NCI-H187 (cell line): ENCODE results near the gene SP6.

ENCODE experiments used
- DNase-seq, 2 experiments: peaks; one replicate each; lab custom pipeline; 2025; lab: John Stamatoyannopoulos, UW

Gene SP6

GRCh38 chr17:47879776-47880454 lies 29.0 kb upstream of the SP6 start:
- DNase-seq: no peak

GRCh38 chr17:47879028-47879585 lies 28.1 kb upstream of the SP6 start:
- DNase-seq: no peak

DNA sequence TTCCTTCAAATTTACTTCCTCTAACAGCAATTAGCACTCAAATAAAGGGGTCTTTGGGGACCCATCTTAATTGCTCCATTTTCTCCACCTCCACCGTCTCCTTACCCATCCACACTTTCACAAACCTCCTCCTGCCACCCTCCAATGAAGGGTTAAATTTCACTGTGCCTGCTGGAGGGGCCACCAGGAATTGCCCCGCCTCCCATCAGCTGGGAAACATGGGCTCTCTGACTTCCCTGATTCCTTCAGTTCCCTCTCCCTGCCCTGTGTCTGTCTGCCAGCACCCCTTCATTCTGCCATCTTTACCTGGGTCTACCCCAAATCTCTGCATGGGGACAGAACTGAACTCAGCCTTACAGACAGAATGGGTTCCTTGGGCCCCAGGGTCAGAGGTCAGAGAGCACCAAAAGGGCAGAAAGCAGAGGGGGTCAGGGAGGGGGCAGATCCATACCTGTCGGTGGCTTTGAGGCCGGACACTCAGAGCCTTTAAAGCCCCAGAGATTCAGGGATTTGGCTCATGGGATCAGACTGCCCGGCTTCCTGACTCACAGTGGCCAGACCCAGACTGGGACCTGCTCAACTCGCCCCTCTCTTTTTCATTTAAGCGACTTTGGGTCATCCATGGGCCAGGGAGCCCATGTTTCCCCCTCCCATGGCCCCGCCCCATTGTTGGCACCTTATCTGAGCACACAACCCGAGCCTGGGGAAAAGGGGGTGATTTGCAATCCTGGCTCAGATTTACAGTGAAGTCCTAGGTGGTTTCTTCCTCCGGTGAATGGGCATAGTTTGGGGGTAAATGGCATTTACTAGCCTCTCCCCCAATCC lies 27.5 kb upstream of the SP6 start:
- DNase-seq: no peak

- DNase-seq: no peak
Measured at GRCh38 chr17:47877368-47878034, 26.5 kb upstream of the SP6 start.

- DNase-seq: no peak
Measured at GRCh38 chr17:47875011-47875985, 24.3 kb upstream of the SP6 start.

- DNase-seq: no peak
Measured at GRCh38 chr17:47873200-47874090, 22.5 kb upstream of the SP6 start.

- no peak for DNase-seq
Measured at GRCh38 chr17:47872651-47873161, 21.7 kb upstream of the SP6 start.

- DNase-seq: no peak
Measured at GRCh38 chr17:47872019-47872650, 21.2 kb upstream of the SP6 start.

- DNase-seq: no peak
Measured at GRCh38 chr17:47871048-47871447, 20.1 kb upstream of the SP6 start.

DNA sequence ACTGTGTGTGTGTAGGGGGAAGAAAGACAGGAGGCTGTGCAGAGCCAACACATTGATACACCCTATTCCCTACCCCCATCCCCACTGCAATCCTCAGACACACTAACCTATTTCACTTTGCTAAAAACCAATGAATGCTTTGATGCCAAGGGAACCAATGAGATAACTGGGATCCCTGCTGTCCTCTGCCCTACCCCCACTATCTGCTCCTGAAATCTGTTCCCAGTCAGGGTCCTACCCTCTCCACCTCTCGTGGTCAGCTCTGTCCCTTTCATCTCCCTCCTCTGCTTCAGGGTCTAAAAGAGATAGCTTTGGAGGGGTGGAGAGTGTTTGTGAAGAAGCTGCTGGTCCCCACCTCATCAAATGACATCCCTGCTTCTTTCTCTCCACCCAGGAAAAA lies 19.1 kb upstream of the SP6 start:
- no peak for DNase-seq

- DNase-seq: no peak
Measured at GRCh38 chr17:47869114-47869513, 18.2 kb upstream of the SP6 start.

DNA sequence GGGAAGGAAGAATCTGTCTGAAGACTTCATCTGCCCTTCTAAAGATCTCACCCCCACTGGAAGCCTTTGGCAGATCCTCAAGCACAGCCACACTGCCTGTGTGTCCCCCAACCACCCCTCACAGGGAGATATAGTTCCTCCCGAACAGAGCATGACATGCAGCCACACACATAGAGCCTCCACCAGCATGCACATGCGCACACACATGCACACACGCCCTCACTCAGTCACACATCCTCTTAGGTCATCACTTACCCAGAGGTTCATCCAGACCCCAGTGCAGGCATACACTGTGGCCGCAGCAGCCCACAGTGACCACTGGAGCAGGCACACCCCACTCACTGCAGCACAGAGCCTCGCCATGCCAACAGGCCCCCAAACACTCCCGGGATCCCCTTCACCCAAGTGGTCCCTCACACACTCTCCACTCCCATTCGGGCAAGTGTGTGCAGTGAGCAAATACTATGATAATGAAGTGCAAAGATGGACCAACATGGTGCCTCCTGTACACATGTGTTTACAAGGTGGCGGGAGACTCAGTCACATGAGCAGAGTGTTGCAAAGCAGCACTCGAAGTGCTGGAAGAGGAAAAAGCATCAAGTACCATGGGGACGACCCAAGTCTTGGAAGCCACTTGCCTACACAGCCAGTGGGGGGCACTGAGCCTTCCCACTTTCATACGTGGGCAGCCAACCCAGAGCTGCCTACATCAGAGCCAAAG lies 17.0 kb upstream of the SP6 start:
- DNase-seq: no peak

DNA sequence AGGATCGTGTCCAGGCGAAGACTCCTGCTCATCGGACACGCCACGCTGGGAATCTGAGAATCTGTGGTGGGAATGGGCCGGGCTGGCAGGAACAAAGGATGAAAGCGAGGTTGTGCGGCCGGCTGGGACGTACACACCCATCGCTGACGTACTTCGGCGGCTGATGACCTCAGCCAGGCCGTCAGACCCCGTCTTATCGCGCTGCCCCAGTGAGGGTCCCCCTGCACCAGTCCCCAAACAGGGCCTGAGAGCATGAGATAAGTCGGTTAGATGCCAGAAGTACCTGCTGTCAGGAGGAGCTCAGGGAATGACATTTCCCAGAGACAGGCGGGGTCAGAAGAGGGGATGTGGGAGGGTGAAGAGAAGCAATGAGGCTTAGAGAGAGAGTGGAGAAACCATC lies 16.0 kb upstream of the SP6 start:
- no peak for DNase-seq

GRCh38 chr17:47864791-47865216 lies 13.8 kb upstream of the SP6 start:
- no peak for DNase-seq

- DNase-seq: no peak
Measured at GRCh38 chr17:47862621-47863440, 11.9 kb upstream of the SP6 start.

GRCh38 chr17:47860386-47860785 lies 9.4 kb upstream of the SP6 start:
- no peak for DNase-seq

DNA sequence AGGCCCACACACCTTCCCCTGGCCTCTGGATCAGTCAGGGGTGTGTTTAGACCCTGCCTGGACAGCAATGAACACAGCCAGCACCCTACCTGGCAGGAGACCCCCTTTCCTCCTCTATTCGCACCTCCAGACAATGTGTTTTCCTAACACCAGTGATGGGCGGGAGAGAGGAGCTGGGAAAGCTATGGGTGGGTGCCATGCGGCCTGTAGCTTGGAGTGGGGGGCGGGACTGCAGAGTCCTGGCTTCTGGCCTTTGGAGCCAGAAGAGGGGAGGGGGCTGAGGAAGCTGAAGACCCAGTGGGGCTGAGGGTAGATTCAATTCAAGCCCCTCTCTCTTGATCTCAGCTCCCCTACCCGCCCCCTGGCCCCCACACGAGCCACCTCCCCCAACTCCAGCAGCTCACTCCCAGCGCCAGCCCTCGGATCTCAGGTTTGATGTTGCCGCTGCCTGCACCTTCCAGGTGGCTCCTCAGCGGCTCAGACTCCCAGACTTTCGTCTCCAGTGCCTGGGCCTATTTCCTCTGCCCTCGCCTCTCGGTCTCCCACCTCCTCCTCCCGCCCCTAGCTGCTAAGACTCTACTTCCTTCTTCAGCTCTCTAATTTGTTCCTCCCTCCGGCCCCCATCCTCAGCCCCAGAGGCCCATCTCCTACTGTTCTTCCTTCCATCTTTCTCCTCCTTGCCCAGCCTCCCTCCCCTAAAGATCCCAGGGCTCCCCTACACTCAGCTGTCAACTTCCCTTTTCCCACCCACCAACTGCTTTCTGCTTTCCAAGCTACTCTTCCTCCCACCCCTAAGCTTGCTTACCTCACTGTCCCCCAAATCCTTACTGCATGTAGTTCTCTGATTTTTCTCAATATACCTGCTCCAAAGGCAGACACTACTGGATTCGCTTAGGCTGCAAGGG lies 6.8 kb upstream of the SP6 start:
- DNase-seq: no peak
